HL-60/S4 treated with phorbol 12-myristate 13-acetate at 8.2 ng/mL for 4 days and 3 days (cell line): ENCODE data around the gene SORBS1.

Experiments used
- in situ Hi-C: fragments of 300-500 bp; cut with MboI; formaldehyde crosslinking; loops from 2 replicates; pipeline ENCODE4 v1.15.0; 2022; ENCODE audit warnings: low sequenced_read_pairs

SORBS1 gene

DNA sequence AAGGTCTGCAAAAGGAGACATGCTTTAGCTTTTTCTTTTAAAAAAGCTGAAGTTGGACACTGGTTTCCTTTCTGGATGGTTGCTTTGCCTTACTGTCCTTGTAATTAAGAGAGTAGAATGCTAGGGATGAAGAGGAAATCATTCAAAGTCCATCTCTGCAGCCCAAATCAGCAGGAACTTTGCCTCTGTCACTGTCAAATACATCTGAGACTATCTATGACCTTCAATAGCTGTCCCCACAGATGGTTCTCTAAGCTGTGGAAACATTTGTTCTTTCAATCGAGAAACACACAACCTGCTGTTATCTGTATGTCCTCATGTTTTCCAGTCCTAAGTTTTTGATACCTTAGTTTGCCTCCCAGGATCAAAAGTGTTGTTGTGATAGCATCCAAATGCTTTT is 117.5 kb downstream of the SORBS1 start:
- in situ Hi-C loops, result loop anchor here (25.0 kb wide), 1 partner anchor 169 kb away; no protein-coding TSS in a partner anchor

- in situ Hi-C loops, result loop anchor here (25.0 kb wide), 1 partner anchor 170 kb away; no protein-coding TSS in a partner anchor
Measured at GRCh38 chr10:95442341-95442740, 118.8 kb downstream of the SORBS1 start.

DNA sequence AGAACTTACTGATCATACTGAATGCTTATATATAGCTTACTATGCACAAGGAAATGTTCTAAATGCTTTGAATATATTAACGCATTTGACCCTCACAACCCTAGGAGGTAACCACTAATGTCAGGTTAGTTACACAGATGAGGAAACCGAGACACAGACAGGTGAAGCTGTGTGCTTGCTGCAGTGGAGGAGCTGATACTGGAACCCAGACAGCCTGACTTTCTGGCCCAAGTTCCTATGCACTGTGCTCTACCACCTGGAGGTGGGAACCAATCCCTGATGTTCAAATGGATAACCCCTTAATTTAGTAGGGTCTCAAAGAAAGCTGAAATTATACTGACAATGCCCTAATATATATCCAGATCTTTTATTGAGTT is 119.6 kb downstream of the SORBS1 start:
- in situ Hi-C loops, result loop anchor here (25.0 kb wide), 1 partner anchor 171 kb away; no protein-coding TSS in a partner anchor

DNA sequence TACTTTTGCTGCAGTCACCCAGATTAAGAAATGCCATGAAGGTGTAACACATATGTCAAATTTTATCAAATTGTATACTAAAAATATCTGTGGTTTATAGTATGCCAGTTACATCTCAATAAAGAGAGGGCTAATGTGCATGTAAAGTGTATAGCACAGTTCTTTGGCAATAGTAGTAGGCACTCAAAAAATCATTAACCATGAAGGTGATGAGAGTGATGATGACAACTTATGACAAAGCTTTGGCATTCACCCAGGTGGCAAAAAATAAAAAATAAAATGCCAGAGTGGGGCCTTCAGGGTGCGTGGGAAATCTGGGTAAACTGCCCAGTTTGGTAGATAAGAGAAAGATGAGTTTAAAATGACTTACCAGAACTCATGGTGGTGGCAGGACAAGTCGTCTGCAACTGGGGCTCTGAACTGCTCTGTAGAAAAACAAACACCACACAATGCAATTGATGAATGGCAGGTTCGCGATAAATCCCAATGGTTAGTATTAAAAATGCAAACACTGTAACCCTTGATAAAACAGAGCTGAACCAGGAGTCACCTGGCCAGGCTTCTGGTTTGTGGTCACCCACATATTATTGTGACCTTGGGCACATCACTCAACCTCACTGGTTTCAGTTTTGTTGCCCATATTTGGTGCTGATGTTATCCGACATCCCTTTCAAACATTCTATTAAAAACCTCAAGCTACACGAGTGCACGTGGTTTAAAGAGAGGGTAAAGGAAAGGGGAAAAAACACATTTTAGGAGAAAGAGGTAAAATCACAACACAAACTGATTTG is 120.2 kb downstream of the SORBS1 start:
- in situ Hi-C loops, result loop anchor here (25.0 kb wide), 1 partner anchor 171 kb away; no protein-coding TSS in a partner anchor

- in situ Hi-C loops, result loop anchor here (25.0 kb wide), 1 partner anchor 172 kb away; no protein-coding TSS in a partner anchor
Measured at GRCh38 chr10:95440038-95440725, 121.0 kb downstream of the SORBS1 start.

DNA sequence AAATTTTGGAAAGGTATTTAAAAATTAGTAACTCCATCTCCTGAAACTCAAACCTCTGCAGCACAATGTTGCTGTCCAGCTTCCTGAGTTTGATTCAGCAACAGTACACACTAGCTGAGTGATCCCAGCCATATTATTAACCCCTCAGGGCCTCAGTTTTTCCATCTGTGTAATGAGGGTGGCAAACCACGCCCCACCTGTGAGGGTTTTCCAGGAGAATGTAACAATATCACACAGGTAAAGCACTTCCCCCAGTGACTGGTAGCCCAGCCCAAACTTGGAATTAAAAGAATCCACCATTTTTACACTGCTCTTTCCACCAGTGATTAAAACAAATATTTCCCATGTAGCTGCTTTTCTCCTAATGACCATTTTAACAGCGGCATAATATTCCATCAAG is 122.4 kb downstream of the SORBS1 start:
- in situ Hi-C loops, result loop anchor here (25.0 kb wide), 1 partner anchor 174 kb away; no protein-coding TSS in a partner anchor

DNA sequence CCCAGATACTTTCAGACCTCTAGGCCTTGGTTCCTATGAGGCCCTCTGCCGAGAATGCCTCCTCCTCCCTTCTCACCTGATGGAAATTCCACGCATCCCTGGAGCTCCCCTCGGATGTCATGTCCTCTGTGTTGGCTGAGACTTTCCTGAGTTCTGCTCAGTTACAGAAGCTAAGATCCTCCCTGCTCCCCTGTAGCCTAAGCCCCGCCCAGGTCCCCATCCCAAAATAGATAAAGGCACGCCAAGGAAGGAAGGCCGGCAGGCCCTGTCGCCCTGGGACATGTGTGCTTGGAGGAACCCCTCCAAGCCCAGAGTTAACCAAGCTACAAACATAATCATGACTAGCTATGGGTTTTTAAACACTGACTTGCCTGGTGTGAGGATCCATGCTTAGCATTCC is 123.5 kb downstream of the SORBS1 start:
- in situ Hi-C loops, result loop anchor here (25.0 kb wide), 1 partner anchor 175 kb away; no protein-coding TSS in a partner anchor

DNA sequence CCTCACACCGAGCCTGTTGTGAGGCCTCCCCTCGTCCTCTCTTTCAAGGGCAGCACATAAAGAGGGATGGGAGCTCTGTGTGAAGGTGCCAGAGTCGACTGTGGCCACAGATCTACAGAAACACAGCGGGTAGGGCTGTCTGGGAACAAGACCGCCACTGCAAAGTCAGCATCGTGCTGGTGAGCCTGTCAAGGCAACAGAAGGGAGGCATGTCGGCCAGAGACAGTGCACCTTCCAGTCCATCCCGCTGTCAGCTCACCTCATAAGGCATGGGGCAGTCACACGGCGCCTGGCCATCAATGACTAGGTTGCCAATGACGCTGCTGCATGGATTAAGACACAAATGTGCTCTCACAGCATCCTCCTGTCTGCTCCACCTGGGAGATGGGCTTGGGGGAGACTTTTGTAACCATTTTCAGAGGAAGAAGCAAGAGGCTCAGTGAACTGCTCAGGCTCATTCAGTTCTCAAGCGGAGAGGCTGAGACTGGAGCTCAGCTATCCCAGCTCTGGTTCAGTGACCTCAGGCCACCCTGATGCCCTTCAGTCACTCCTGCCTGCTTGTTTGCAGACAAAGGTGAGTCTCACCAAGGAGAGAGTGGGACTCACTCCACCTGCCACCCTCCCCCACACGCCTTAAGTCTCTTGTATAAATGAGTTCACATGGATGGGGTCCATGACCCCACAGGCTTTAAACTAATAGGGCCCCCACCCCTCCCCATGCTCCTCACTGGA is 125.5 kb downstream of the SORBS1 start:
- in situ Hi-C loops, result loop anchor here (25.0 kb wide), 1 partner anchor 177 kb away; no protein-coding TSS in a partner anchor

GRCh38 chr10:95434583-95434982 is 126.6 kb downstream of the SORBS1 start:
- in situ Hi-C loops, result loop anchor here (25.0 kb wide), 1 partner anchor 178 kb away; no protein-coding TSS in a partner anchor

DNA sequence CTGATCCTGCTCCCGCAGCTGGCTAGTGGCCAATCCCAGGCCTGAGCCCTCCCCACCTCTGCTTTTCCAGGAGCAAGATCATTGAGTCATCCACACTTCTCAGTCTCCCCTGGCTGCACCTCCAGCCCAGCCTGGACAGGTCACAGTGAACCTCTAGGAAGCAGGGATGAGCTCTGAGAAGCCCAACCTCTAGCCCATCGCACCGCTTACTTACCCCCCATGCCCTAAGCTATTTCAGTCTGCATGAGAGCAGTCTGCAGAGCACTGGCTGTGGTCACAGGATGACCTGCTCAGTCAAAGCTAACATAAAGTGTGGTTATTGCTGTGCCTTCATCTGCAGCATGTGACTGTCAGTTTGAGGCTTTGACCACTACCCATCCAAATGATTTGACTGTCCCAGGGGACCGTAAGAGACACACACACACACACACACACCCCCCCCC is 129.2 kb downstream of the SORBS1 start:
- in situ Hi-C loops, result loop anchor here (25.0 kb wide), 1 partner anchor 180 kb away; no protein-coding TSS in a partner anchor

DNA sequence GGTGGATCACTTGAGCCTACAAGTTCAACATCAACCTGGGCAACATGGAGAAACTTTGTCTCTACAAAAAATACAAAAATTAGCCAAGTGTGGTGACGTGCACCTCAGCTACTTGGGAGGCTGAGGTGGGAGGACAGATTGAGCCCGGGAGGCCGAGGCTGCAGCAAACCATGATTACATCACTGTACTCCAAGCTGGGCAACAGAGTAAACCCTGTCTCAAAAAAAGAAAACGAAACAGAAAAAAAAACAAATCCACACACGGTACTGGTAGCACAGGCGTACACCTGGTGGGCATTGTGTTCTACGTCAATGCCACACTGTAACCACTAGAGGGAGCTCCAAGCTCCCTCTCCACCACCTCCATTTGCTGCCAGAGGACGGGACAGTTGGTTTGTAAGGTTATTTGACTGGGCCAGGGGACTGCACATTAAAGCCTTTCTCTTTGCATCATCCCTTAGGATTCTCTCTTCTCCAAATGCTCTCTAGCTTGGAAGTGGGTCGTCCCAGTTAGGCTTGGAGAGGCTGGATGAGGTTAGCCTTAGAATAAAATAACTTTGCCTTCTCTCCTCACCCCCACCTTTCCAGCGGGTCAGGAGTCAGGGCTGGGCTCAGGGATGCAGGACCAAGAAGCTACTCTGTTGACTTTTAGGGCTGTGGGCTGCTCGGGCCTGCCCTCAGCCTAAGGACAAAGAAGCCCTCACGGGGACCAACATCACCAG is 130.8 kb downstream of the SORBS1 start:
- in situ Hi-C loops, result loop anchor here (25.0 kb wide), 1 partner anchor 182 kb away; no protein-coding TSS in a partner anchor

- in situ Hi-C loops, result loop anchor here (25.0 kb wide), 1 partner anchor 183 kb away; no protein-coding TSS in a partner anchor
Measured at GRCh38 chr10:95429639-95430038, 131.5 kb downstream of the SORBS1 start.

DNA sequence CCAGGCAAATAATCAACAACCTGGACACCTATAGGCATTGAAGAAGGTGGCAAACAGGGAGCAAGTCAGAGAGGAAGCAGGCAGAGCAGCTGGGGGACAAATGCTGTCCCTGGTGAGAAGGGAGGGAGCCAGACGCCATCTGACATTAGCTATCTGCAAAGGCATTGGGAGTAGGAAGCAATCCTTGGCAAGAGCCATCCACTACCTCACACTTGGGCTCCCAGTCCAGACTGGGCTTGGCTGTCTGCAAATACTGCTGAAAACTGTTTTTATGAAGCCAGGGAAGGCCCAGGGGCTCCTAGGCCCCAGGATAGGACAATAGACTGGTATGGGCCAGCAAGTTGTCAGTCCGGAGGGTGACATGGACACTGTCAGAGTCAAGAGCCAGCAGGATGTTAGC is 132.5 kb downstream of the SORBS1 start:
- in situ Hi-C loops, result loop anchor here (25.0 kb wide), 1 partner anchor 184 kb away; no protein-coding TSS in a partner anchor

DNA sequence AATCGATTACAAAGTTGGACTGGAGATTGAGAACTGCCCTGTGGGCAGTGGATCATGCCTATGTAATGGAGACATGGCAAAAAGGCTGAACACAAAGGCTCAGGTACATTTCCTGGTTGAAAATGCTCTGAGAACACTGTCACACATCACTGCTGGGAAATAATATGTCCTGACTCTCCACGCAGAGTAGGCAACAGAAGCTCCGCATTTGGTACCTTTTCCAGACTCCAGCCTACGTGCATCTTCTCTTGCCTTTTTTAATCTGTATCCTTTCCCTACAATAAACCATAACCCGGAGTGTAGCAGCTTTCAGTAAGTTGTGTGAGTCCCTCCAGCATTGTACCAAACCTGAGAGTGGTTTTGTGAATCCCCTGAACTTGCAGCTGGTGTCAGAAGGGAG is 134.7 kb downstream of the SORBS1 start:
- in situ Hi-C loops, result loop anchor here (25.0 kb wide), 1 partner anchor 186 kb away; no protein-coding TSS in a partner anchor

DNA sequence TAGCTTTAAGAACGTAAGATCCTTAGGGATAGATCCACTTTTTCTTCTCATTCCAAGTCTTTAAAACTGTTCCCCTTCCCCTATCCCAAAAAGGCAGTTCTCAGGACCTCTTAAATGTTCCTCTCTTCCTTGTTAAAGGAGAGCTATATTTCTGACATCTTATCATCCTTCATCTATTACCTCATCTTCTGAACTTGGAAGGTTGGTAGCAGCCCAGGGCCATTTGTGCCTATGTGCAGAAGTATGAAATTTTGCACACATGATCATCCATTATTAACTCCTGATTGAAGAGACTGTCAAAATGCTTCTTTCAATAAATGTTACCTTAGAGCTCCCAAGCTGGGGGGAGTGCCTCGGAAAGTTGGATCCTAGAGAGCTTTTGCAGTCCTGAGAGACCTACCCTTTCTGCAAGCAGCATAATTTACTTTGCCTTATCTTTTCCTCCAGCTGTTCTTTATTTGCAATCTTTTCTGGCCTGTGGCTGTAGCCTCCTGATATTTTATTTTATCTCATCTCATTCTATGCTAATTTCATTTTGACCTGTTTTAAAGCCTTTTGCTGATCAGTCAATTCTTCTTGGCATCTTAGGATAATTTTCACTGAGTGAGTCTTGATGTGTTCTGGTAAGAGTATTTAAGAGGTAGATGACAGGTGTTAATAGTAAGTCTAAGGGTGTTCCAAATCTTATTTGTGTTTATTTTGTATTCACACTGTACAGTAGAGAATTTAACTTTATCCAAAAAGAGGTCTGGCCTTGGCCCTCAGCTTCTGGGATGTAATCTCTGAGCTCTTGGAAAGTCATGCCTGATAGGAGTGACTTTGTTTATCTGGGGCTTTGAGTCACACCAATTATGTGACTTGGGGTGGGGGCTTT is 135.3 kb downstream of the SORBS1 start:
- in situ Hi-C loops, result loop anchor here (25.0 kb wide), 1 partner anchor 186 kb away; no protein-coding TSS in a partner anchor

DNA sequence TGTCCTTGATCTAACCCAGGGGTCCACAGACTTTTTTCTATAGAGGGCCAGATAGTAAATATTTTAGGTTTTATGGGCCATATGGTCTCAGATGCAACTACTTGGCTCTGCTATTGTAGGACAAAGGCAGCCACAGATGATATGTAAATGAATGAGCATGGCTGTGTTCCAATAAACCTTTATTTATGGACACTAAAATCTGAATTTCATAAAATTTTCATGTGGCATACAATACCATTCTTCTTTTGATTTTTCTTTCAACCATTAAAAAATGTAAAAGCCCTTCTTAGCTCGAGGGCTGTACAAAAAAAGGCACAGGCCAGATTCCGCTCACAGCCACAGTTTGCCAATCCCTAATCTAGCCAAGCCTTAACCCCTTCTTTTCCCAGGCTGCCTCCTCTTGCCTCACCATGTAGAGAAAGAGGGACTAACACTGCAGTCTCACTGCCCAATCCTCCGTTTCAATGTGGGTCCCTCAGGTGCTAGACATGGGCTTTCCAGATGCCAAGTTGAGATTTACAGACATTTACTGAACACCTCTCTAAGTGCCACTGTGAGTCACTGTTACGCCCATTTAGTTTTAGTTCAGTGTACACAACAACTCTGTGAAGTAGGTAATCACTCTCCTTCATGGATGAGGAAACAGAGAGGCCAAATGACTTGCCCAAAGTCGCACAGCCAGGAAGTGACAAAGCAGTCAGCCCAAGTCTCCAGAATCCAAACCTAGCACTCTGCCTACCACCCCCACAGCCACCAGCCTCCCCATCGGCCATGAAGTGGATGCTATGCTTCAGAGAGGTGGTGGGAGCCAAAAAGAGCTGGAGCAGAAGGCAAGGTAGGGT is 137.8 kb downstream of the SORBS1 start:
- in situ Hi-C loops, result no loop called here

DNA sequence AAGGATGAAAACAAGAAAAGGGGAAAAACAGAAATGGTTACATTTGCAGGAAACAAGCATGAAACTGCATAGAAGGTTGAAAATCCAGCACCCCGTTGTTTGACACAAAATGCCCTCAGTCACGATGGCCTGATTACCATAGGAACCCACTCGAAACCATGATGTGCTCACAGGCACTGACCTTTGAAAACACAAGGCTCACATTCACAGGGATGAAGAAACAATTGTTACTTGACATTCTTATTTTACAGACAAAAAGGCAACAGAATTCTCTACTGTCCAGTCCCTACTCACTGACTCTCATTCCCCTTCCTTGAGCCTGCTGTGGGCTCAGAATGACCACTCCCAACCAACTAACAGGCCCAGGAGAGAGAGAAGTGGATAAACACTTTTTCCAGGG is 138.9 kb downstream of the SORBS1 start:
- in situ Hi-C loops, result no loop called here

- in situ Hi-C loops, result no loop called here
Measured at GRCh38 chr10:95421782-95422181, 139.4 kb downstream of the SORBS1 start.
